ENCODE measurements around the gene DDR1.
"Not testable (repeated sequence)": the region's sequence is repeated elsewhere in the genome, so short reads cannot be mapped to it uniquely, and the experiment has no call there.

DDR1 gene

GRCh38 chr6:30854285-30855040 lies 29.9 kb upstream of the DDR1 start:
- no peak overlapping the region for H3K4me3 ChIP-seq (replicated peaks; ENCODE audit: low read depth, low read length)
- TF ChIP-seq CTCF (IDR thresholded peaks at IDR 0.05; ENCODE audit: low read depth, low read length, missing control alignments): no peak
- DNase-seq (ENCODE audit: extremely low read depth, low read depth): no peak

GRCh38 chr6:30855429-30856075 lies 28.8 kb upstream of the DDR1 start:
- H3K4me3 ChIP-seq (replicated peaks; ENCODE audit: low read depth, low read length): no peak overlapping the region
- DNase-seq (ENCODE audit: extremely low read depth, low read depth): no peak

DNA sequence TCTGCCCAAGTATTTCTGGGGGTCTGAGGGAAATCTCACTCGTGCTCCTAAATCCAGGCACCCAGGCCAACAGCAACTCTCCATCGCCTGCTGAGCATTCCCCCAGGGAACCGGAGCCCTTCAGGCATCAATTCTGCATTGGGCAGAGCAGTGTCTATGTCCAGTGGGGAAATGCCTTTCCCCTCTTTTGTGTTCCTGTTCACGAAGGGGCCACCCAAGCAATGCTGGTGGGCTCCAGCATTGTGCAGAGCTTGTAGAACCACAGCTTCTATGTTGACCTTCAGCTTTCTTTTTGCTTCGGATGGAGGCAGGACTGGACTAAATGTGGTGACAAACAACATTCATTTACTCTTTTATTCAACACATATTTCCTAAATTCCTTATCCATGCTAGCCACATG lies 27.2 kb upstream of the DDR1 start:
- no peak for DNase-seq (ENCODE audit: extremely low read depth, low read depth)
- H3K4me3 ChIP-seq (replicated peaks; ENCODE audit: low read depth, low read length): no peak overlapping the region
- no peak for TF ChIP-seq CTCF (IDR thresholded peaks at IDR 0.05; ENCODE audit: low read depth, low read length, missing control alignments)

More at GRCh38 chr6:30855429-30856075, 28.8 kb upstream of the DDR1 start:
- no peak for TF ChIP-seq CTCF (IDR thresholded peaks at IDR 0.05; ENCODE audit: low read depth, low read length, missing control alignments)

DNA sequence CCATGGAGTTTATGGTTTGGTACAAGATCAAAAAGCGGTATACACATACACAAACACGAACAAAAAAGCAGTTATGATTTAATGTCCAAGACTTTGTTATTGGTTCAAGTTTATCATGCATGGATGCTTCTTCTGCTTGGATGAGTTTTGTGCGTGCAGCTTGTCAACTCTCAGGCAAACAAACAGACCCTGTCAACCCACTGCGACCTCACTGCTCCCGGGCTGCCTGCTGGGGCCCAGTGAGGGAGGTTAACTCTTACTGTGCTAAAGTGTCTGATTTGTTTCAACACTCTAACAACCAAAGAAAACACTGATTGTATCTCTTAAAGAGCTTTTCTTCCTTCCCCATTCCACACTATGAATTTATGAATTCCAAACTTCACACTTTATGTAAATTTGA lies 26.8 kb upstream of the DDR1 start:
- no peak for DNase-seq (ENCODE audit: extremely low read depth, low read depth)
- no peak for TF ChIP-seq CTCF (IDR thresholded peaks at IDR 0.05; ENCODE audit: low read depth, low read length, missing control alignments)
- no peak overlapping the region for H3K4me3 ChIP-seq (replicated peaks; ENCODE audit: low read depth, low read length)

DNA sequence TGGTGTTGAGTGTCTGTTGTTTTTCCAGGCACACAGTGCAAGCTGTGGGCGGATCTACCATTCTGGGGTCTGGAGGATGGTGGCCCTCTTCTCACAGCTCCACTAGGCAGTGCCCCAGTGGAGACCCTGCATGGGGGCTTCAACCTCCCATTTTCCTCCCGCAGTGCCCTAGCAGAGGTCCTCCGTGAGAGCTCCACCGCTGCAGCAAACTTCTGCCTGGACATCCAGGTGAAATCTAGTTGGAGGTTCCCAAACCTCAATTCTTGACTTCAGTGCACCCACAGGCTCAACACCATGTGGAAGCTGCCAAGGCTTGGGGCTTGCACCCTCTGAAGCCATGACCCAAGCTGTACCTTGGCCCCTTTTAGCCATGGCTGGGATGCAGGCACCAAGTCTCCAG lies 24.6 kb upstream of the DDR1 start:
- DNase-seq (ENCODE audit: extremely low read depth, low read depth); H3K4me3 ChIP-seq (replicated peaks; ENCODE audit: low read depth, low read length): not testable (repeated sequence)

DNA sequence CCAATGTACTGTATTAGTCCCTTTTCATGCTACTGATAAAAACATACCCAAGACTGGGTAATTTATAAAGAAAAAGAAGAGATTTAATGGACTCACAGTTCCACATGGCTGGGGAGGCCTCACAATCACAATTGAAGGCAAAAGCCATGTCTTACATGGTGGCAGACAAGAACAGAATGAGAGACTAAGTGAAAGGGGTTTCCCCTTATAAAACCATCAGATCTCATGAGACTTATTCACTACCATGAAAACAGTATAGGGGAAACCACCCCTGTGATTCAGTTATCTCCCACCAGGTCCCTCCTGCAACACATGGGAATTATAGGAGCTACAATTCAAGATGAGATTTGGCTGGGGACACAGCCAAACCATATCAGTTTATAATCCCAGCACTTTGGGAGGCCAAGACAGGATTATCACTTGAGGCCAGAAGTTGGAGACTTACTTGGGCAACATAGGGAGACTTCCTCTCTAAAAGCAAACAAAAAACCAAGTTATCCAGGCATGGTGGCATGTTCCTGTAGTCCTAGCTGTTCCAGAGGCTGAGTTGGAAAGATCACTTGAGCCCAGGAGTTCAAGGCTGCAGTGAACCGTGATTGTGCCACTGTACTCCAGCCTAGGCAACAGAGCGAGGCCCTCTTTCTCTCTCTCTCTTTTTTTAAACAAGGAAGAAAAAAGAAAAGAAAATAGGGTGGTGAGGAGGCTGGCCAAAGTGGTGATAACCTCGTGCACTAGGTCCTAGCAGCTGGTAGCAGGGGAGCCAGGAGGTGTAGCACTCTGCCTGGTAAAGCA lies 22.9 kb upstream of the DDR1 start:
- DNase-seq (ENCODE audit: extremely low read depth, low read depth): no peak
- no peak for TF ChIP-seq CTCF (IDR thresholded peaks at IDR 0.05; ENCODE audit: low read depth, low read length, missing control alignments)
- no peak overlapping the region for H3K4me3 ChIP-seq (replicated peaks; ENCODE audit: low read depth, low read length)
